Measurements from ENCODE around the gene NINJ2. TPM values are rescaled to one million over a fixed set of nuclear protein-coding genes. Genes with fewer than 3 reads are reported as not detected.

The NINJ2 gene
- total RNA-seq, 2 experiments from 2014 or later = 1.4 to 1.9 TPM

GRCh38 chr12:553216-554000, 109.8 kb downstream of the NINJ2 start:
- Mint-ChIP-seq H3K9me3 (no peaks in the 10 kb centered on the region), H3K4me1 (peaks cover 31% of the 10 kb centered on the region), H3K4me3 (peak overlapping the region; percentile 62), H3K36me3 (no peaks in the 10 kb centered on the region), H3K27me3 (peaks cover under 1% of the 10 kb centered on the region), H3K27ac (peak overlapping the region; percentile 77)
- DNase-seq = peak; percentile 24

- Mint-ChIP-seq H3K36me3 (no peaks in the 10 kb centered on the region), H3K27ac (no peak overlapping the region), H3K4me3 (no peak overlapping the region), H3K9me3 (no peaks in the 10 kb centered on the region), H3K27me3 (peaks cover 6% of the 10 kb centered on the region), H3K4me1 (peaks cover 31% of the 10 kb centered on the region)
- DNase-seq = no peak
Observed at GRCh38 chr12:552466-552865, 110.8 kb downstream of the NINJ2 start.

- peaks cover 15% of the 10 kb centered on the region for H3K27me3 Mint-ChIP-seq
- H3K4me3 Mint-ChIP-seq = no peak overlapping the region
- no peak overlapping the region for H3K27ac Mint-ChIP-seq
- no peaks in the 10 kb centered on the region for H3K9me3 Mint-ChIP-seq
- H3K36me3 Mint-ChIP-seq = no peaks in the 10 kb centered on the region
- no peak for DNase-seq
- peaks cover 35% of the 10 kb centered on the region for H3K4me1 Mint-ChIP-seq
Observed at GRCh38 chr12:550473-551260, 112.6 kb downstream of the NINJ2 start.

DNA sequence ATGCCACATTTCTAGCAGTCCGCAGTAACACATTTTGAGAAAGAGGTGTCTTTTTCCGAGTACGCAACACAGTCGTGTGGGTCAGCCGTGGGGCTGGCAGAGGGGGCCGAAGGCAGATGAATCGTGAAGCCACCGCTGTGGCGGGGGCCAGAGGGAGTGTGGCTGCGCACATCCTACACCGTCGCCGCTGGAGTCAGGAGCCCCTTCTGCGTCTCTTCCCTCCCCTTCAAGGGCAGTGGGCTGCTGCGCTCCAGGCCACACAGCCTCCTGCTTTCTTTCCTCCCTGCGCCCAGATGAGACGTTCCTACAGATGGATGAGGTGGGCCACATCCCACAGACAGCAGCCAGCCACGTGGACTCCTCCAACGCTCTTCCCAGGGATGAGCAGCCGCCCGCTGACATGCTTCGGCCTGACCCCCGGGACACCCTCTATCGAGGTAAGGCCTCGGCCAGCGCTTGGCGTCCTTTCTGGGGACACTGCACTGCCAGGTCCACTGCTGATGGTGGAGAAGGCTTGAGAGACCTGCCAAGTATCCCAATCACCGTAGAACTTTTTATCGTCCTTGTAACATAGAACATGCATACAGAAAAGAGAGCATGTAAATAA, 113.7 kb downstream of the NINJ2 start:
- H3K4me3 Mint-ChIP-seq = no peak overlapping the region
- H3K27me3 Mint-ChIP-seq = peaks cover 23% of the 10 kb centered on the region
- H3K9me3 Mint-ChIP-seq = no peaks in the 10 kb centered on the region
- peak overlapping the region; percentile 47 for H3K27ac Mint-ChIP-seq
- no peak for DNase-seq
- H3K36me3 Mint-ChIP-seq = no peaks in the 10 kb centered on the region
- peaks cover 35% of the 10 kb centered on the region for H3K4me1 Mint-ChIP-seq

GRCh38 chr12:547883-548470, 115.3 kb downstream of the NINJ2 start:
- H3K36me3 Mint-ChIP-seq = no peaks in the 10 kb centered on the region
- H3K4me3 Mint-ChIP-seq = no peak overlapping the region
- H3K27me3 Mint-ChIP-seq = peaks cover 27% of the 10 kb centered on the region
- H3K4me1 Mint-ChIP-seq = peaks cover 24% of the 10 kb centered on the region
- no peaks in the 10 kb centered on the region for H3K9me3 Mint-ChIP-seq
- no peak overlapping the region for H3K27ac Mint-ChIP-seq
- DNase-seq = no peak

GRCh38 chr12:546920-547845, 116.1 kb downstream of the NINJ2 start:
- DNase-seq = peak; percentile 78
- Mint-ChIP-seq H3K36me3 (no peaks in the 10 kb centered on the region), H3K27ac (no peak overlapping the region), H3K4me3 (no peak overlapping the region), H3K9me3 (no peaks in the 10 kb centered on the region), H3K4me1 (peaks cover 16% of the 10 kb centered on the region), H3K27me3 (peaks cover 29% of the 10 kb centered on the region)

- no peaks in the 10 kb centered on the region for H3K9me3 Mint-ChIP-seq
- H3K36me3 Mint-ChIP-seq = no peaks in the 10 kb centered on the region
- DNase-seq = no peak
- H3K4me3 Mint-ChIP-seq = no peak overlapping the region
- H3K27me3 Mint-ChIP-seq = peaks cover 34% of the 10 kb centered on the region
- no peak overlapping the region for H3K27ac Mint-ChIP-seq
- peaks cover 11% of the 10 kb centered on the region for H3K4me1 Mint-ChIP-seq
Observed at GRCh38 chr12:546265-546919, 116.9 kb downstream of the NINJ2 start.

DNA sequence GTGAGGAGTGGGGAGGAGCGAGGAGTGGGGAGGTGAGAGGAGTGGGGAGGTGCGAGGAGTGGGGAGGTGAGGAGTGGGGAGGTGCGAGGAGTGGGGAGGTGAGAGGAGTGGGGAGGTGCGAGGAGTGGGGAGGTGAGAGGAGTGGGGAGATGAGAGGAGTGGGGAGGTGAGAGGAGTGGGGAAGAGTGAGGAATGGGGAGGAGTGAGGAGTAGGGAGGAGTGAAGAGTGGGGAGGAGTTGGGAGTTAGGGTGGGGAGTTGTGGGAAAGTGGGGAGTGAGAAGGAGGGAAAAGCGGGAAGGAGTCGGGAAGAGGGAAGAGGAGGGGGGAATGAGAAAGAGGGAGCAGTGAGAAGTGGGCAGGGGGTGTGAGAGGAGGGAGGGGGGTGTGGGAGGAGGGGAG, 117.4 kb downstream of the NINJ2 start:
- DNase-seq = no peak
- Mint-ChIP-seq H3K27ac (no peak overlapping the region), H3K4me3 (no peak overlapping the region), H3K4me1 (peaks cover 10% of the 10 kb centered on the region), H3K36me3 (no peaks in the 10 kb centered on the region), H3K9me3 (no peaks in the 10 kb centered on the region), H3K27me3 (peaks cover 34% of the 10 kb centered on the region)

DNA sequence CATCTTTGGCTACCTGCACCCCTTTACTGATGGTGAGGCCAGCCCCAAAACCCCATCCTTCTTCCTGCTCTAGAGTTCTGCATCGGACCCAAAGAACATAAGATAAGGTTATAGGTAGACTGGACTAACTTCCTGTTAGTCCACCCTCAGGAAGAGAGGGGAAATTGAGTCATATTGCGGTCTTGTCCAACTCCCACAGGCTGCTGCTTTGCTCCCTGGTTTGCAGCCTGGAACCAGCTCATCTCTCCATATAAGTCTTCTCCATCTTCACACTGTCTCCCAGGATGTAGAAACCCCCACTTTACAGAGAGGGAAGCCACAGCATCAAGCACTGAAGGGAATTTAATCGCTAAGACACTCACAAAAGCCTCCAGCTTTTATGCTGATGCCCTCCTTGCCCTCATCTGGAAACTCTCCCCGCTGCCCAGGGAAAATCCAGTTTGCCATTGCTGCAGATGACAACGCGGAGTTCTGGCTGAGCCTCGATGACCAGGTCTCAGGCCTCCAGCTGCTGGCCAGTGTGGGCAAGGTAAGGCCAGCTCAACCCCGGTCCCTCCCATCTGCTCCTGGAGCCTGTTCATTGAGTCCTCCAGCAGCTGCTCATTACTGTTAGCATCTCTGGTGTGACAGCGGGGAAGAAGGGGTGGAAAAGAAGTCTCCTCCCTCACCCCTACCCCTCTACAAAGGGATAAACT, 118.2 kb downstream of the NINJ2 start:
- Mint-ChIP-seq H3K4me3 (no peak overlapping the region), H3K27ac (no peak overlapping the region)

DNA sequence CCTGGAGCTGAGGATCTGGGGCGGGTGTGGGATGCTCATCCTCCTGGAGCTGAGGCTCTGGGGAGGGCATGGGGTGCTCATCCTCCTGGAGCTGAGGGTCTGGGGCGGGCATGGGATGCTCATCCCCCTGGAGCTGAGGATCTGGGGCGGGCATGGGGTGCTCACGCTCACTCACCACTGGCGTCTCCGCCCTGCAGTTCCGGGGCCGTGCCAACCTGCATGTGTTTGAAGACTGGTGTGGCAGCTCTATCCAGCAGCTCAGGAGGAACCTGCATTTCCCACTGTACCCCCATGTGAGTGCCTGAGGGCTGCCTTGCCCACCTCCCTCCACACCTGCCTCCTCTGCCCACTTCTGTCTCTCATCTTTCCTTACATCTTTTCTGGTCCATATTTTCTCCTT, 119.1 kb downstream of the NINJ2 start:
- Mint-ChIP-seq H3K27ac (no peak overlapping the region), H3K36me3 (no peaks in the 10 kb centered on the region), H3K4me3 (no peak overlapping the region), H3K27me3 (peaks cover 39% of the 10 kb centered on the region), H3K9me3 (no peaks in the 10 kb centered on the region), H3K4me1 (peaks cover 22% of the 10 kb centered on the region)
- no peak for DNase-seq

More for the DNA sequence above, 118.2 kb downstream of the NINJ2 start:
- H3K4me1 Mint-ChIP-seq = peaks cover 14% of the 10 kb centered on the region
- H3K9me3 Mint-ChIP-seq = no peaks in the 10 kb centered on the region
- peaks cover 38% of the 10 kb centered on the region for H3K27me3 Mint-ChIP-seq
- no peaks in the 10 kb centered on the region for H3K36me3 Mint-ChIP-seq
- DNase-seq = no peak

GRCh38 chr12:543114-543451, 120.2 kb downstream of the NINJ2 start:
- no peaks in the 10 kb centered on the region for H3K9me3 Mint-ChIP-seq
- H3K27ac Mint-ChIP-seq = no peak overlapping the region
- H3K4me3 Mint-ChIP-seq = no peak overlapping the region
- peaks cover 23% of the 10 kb centered on the region for H3K4me1 Mint-ChIP-seq
- no peak for DNase-seq
- peaks cover 35% of the 10 kb centered on the region for H3K27me3 Mint-ChIP-seq
- H3K36me3 Mint-ChIP-seq = no peaks in the 10 kb centered on the region

GRCh38 chr12:542395-543113, 120.7 kb downstream of the NINJ2 start:
- DNase-seq = no peak
- Mint-ChIP-seq H3K4me3 (no peak overlapping the region), H3K27me3 (peaks cover 32% of the 10 kb centered on the region), H3K36me3 (no peaks in the 10 kb centered on the region), H3K27ac (no peak overlapping the region), H3K9me3 (no peaks in the 10 kb centered on the region), H3K4me1 (peaks cover 23% of the 10 kb centered on the region)

Data from activated naive CD8-positive, alpha-beta T cell treated with anti-CD3 and anti-CD28 coated beads for 36 hours (primary cell).